H1 (cell line): ENCODE results near the gene QPCT. TPM values are rescaled to one million over a fixed set of nuclear protein-coding genes. Genes with fewer than 3 reads are reported as not detected.

ENCODE experiments used
- CTCF ChIA-PET: fragments of 300-600 bp; sonication (Branson Sonifier 250); formaldehyde crosslinking; loops from one replicate; lab custom pipeline; 2021; ENCODE audit not compliant: partially characterized antibody; lab: Charles Lee
- POLR2A ChIA-PET: fragments of 300-600 bp; sonication (Branson Sonifier 250); formaldehyde crosslinking; loops from one replicate; lab custom pipeline; 2021; ENCODE audit warnings: inconsistent platforms; ENCODE audit not compliant: partially characterized antibody; lab: Charles Lee
- DNase-seq, 2 experiments: peaks; one replicate each; pipeline versions ENCODE4 v3.0.0 to v3.0.0-alpha.2; 2010 to 2022; ENCODE audit warnings: low spot score in 2 of 2, low read depth in 1 of 2, mixed read lengths in 1 of 2
- FAIRE-seq: peaks from 2 replicates; lab custom pipeline; 2011; peaks lifted over from hg19 to GRCh38; lab: Jason Lieb, UNC
- H2AFZ ChIP-seq: 2 replicates; pipeline ENCODE4 v1.8.1; 2012; ENCODE audit warnings: low read length, inconsistent platforms
- H2AK5ac ChIP-seq: 2 replicates; pipeline ENCODE4 v1.6.1; 2013; ENCODE audit warnings: low read depth, low read length
- H2BK120ac ChIP-seq: replicated peaks from 2 replicates; pipeline ENCODE3; 2013; ENCODE audit warnings: low read depth, low read length, inconsistent platforms
- H2BK12ac ChIP-seq: 2 replicates; pipeline ENCODE4 v1.6.1; 2013; ENCODE audit warnings: low read depth, low read length
- H2BK15ac ChIP-seq: 2 replicates; pipeline ENCODE4 v1.6.1; 2013; ENCODE audit warnings: low read length
- H2BK20ac ChIP-seq: 2 replicates; pipeline ENCODE4 v1.6.1; 2013; ENCODE audit warnings: low read length
- H2BK5ac ChIP-seq: 2 replicates; pipeline ENCODE4 v1.6.1; 2013; ENCODE audit warnings: low read depth, low read length
- H3K14ac ChIP-seq: 2 replicates; pipeline ENCODE4 v1.6.1; 2013; ENCODE audit warnings: inconsistent platforms; ENCODE audit not compliant: insufficient read length
- H3K18ac ChIP-seq: 2 replicates; pipeline ENCODE4 v1.6.1; 2013; ENCODE audit warnings: low read length; ENCODE audit errors: extremely low read depth
- H3K23ac ChIP-seq: 2 replicates; pipeline ENCODE4 v1.6.1; 2013; ENCODE audit warnings: inconsistent platforms; ENCODE audit not compliant: insufficient read length
- H3K23me2 ChIP-seq: 2 replicates; pipeline ENCODE4 v1.6.1; 2013; ENCODE audit warnings: low read depth, low read length
- H3K27ac ChIP-seq: 2 replicates; pipeline ENCODE4 v1.6.1; 2011; ENCODE audit warnings: low read depth, low read length, inconsistent platforms
- H3K27me3 ChIP-seq, 4 experiments: replicated peaks in 1 of 4; 1 replicate in 1 of 4; 2 replicates in 3 of 4; pipeline versions ENCODE4 v1.6.1 to v1.8.1; 2011 to 2013; ENCODE audit warnings: low read length in 3 of 4, mild to moderate bottlenecking in 3 of 4, inconsistent platforms in 2 of 4, mixed read lengths in 2 of 4, moderate library complexity in 1 of 4; ENCODE audit not compliant: control insufficient read depth in 3 of 4, insufficient read depth in 3 of 4; ENCODE audit errors: extremely low read depth in 1 of 4
- H3K36me3 ChIP-seq, 4 experiments: 2 replicates each; pipeline versions ENCODE4 v1.6.1 to v1.8.1; 2011 to 2013; ENCODE audit warnings: mild to moderate bottlenecking in 4 of 4, low read length in 3 of 4, moderate library complexity in 2 of 4, control low read depth in 1 of 4, inconsistent platforms in 1 of 4; ENCODE audit not compliant: insufficient read depth in 4 of 4, control insufficient read depth in 2 of 4
- H3K4ac ChIP-seq: replicated peaks from 2 replicates; pipeline ENCODE3; 2013; ENCODE audit warnings: low read length, low read depth, mixed read lengths, inconsistent platforms; ENCODE audit not compliant: insufficient read length
- H3K4me1 ChIP-seq, 4 experiments: replicated peaks in 1 of 4; 1 replicate in 1 of 4; 2 replicates in 3 of 4; pipeline versions ENCODE4 v1.6.1 to v1.8.1; 2011 to 2013; ENCODE audit warnings: low read length in 3 of 4, inconsistent platforms in 2 of 4, mixed read lengths in 1 of 4; ENCODE audit not compliant: insufficient read depth in 4 of 4, control insufficient read depth in 3 of 4
- H3K4me2 ChIP-seq, 2 experiments: 2 replicates each; pipeline versions ENCODE4 v1.6.1 to v1.8.1; 2011 to 2013; ENCODE audit warnings: low read depth in 2 of 2, low read length in 2 of 2, control low read depth in 1 of 2, inconsistent platforms in 1 of 2, mild to moderate bottlenecking in 1 of 2; ENCODE audit not compliant: insufficient read depth in 1 of 2
- H3K4me3 ChIP-seq, 4 experiments: fragments of 200-600, 300-600 bp in 1 of 4; sonication (generic), shearing (Covaris generic), sonication (Bioruptor Twin) in 1 of 4; 2 replicates each; pipeline versions ENCODE4 v1.5.1 to v1.8.1; 2011 to 2016; ENCODE audit warnings: low read length in 4 of 4, low read depth in 3 of 4, control low read depth in 2 of 4, inconsistent platforms in 2 of 4, mild to moderate bottlenecking in 2 of 4, mixed read lengths in 1 of 4, moderate library complexity in 1 of 4; ENCODE audit not compliant: insufficient read depth in 2 of 4; ENCODE audit errors: extremely low read depth in 1 of 4
- H3K56ac ChIP-seq: replicated peaks from 2 replicates; pipeline ENCODE3; 2013; ENCODE audit warnings: low read depth, mild to moderate bottlenecking, mixed read lengths, low read length, inconsistent platforms; ENCODE audit not compliant: insufficient read length
- H3K79me1 ChIP-seq: 2 replicates; pipeline ENCODE4 v1.6.1; 2013; ENCODE audit warnings: low read depth, low read length, control low read depth
- H3K79me2 ChIP-seq, 2 experiments: 2 replicates each; pipeline versions ENCODE4 v1.6.1 to v1.8.1; 2012 to 2013; ENCODE audit warnings: low read length in 2 of 2, mild to moderate bottlenecking in 2 of 2, inconsistent platforms in 1 of 2; ENCODE audit not compliant: insufficient read depth in 2 of 2, control insufficient read depth in 1 of 2
- H3K9ac ChIP-seq, 4 experiments: replicated peaks in 1 of 4; 1 replicate in 1 of 4; 2 replicates in 3 of 4; pipeline versions ENCODE4 v1.6.1 to v1.8.1; 2011 to 2013; ENCODE audit warnings: low read depth in 3 of 4, low read length in 3 of 4, control low read depth in 2 of 4, mild to moderate bottlenecking in 2 of 4, moderate library complexity in 2 of 4, inconsistent platforms in 1 of 4; ENCODE audit errors: extremely low read depth in 1 of 4
- H3K9me3 ChIP-seq, 2 experiments: 2 replicates each; pipeline versions ENCODE4 v1.6.1 to v1.8.1; 2012 to 2013; ENCODE audit warnings: mild to moderate bottlenecking in 2 of 2, moderate library complexity in 2 of 2, control low read depth in 1 of 2, inconsistent platforms in 1 of 2, low read depth in 1 of 2, low read length in 1 of 2, mixed read lengths in 1 of 2; ENCODE audit not compliant: insufficient read depth in 2 of 2
- H4K20me1 ChIP-seq, 2 experiments: replicated peaks in 1 of 2; 2 replicates each; pipeline versions ENCODE3 to v1.8.1; 2011 to 2013; ENCODE audit warnings: inconsistent platforms in 2 of 2, low read length in 2 of 2, mild to moderate bottlenecking in 1 of 2; ENCODE audit not compliant: insufficient read depth in 2 of 2, control insufficient read depth in 1 of 2
- H4K5ac ChIP-seq: 2 replicates; pipeline ENCODE4 v1.6.1; 2013; ENCODE audit warnings: low read length, low read depth, mixed read lengths, inconsistent platforms; ENCODE audit not compliant: insufficient read length
- H4K8ac ChIP-seq: 2 replicates; pipeline ENCODE4 v1.8.0; 2013; ENCODE audit warnings: mild to moderate bottlenecking, moderate library complexity, low read length, inconsistent platforms; ENCODE audit not compliant: insufficient read depth; ENCODE audit errors: extremely low read depth
- H4K91ac ChIP-seq: replicated peaks from 2 replicates; pipeline ENCODE3; 2013; ENCODE audit warnings: low read length, mixed read lengths, inconsistent platforms; ENCODE audit not compliant: insufficient read length
- ATF2 ChIP-seq: IDR thresholded peaks from 2 replicates; pipeline ENCODE4 v1.6.1; 2012; ENCODE audit warnings: low read length, inconsistent platforms
- BCL11A ChIP-seq, 2 experiments: IDR thresholded peaks; one replicate each; pipeline ENCODE4 v1.6.1; 2011; ENCODE audit warnings: low read depth in 2 of 2, low read length in 2 of 2, mild to moderate bottlenecking in 2 of 2
- CBX5 ChIP-seq: fragments of 300-800, 300-1000 bp; sonication (generic); IDR thresholded peaks from 2 replicates; pipeline ENCODE4 v1.7.1; 2016; ENCODE audit warnings: antibody characterized with exemption, low read length, low read depth
- CHD1 ChIP-seq: IDR thresholded peaks from 2 replicates; pipeline ENCODE4 v1.6.1; 2012; ENCODE audit warnings: low read depth, low read length, improper control_type of control experiment
- EP300 ChIP-seq, 2 experiments: IDR thresholded peaks; 1 replicate in 1 of 2; 2 replicates in 1 of 2; pipeline ENCODE4 v1.6.1; 2011 to 2012; ENCODE audit warnings: low read depth in 2 of 2, low read length in 2 of 2, mild to moderate bottlenecking in 2 of 2, borderline replicate concordance in 1 of 2, inconsistent platforms in 1 of 2, moderate library complexity in 1 of 2
- RXRA ChIP-seq: IDR thresholded peaks from 2 replicates; pipeline ENCODE4 v1.6.1; 2011; ENCODE audit warnings: low read depth, mild to moderate bottlenecking, low read length, moderate library complexity; ENCODE audit not compliant: insufficient read depth
- SUZ12 ChIP-seq: fragments of 200-600 bp; sonication (generic); IDR thresholded peaks from 2 replicates; pipeline ENCODE4 v1.6.1; 2012; ENCODE audit warnings: mild to moderate bottlenecking, inconsistent platforms, low read length, moderate library complexity, mixed read lengths
- TEAD4 ChIP-seq: IDR thresholded peaks from 2 replicates; pipeline ENCODE4 v1.6.1; 2012; ENCODE audit warnings: low read depth, low read length, inconsistent platforms, mixed read lengths
- USF2 ChIP-seq: IDR thresholded peaks from 2 replicates; pipeline ENCODE4 v1.6.1; 2011; ENCODE audit warnings: low read length, improper control_type of control experiment
- YY1 ChIP-seq: IDR thresholded peaks from 2 replicates; pipeline ENCODE4 v1.6.1; 2011; ENCODE audit warnings: low read depth, mild to moderate bottlenecking, low read length
- WGBS, 2 experiments: shearing (Covaris generic) in 1 of 2; methylation state at CpG; one replicate each; pipeline versions ENCODE4 v1.1.6 to v1.1.7; 2013 to 2015; ENCODE audit warnings: low lambda C conversion rate in 2 of 2, mixed read lengths in 2 of 2, inconsistent platforms in 1 of 2, low coverage in 1 of 2, missing lambda C conversion rate in 1 of 2; ENCODE audit not compliant: insufficient replicate concordance in 2 of 2, insufficient coverage in 1 of 2, insufficient read length in 1 of 2; ENCODE audit errors: extremely low coverage in 1 of 2, missing lambda C conversion rate in 1 of 2; 5-methylcytosine and 5-hydroxymethylcytosine counted together
- polyA plus RNA-seq, 7 experiments: library from polyadenylated mRNA; depleted of rRNA in 3 of 7; stranded (reverse) in 5 of 7; unstranded in 2 of 7; fragments of >200 nt in 5 of 7; fragments of 200-250 nt in 2 of 7; gene quantifications; 1 replicate in 5 of 7; 2 replicates in 1 of 7; 4 replicates in 1 of 7; pipeline versions ENCODE4 v1.2.1 to v1.2.3, GENCODE V29; 2011 to 2013; ENCODE audit warnings: missing spikeins in 2 of 7, mixed read lengths in 2 of 7
- total RNA-seq: library from RNA; stranded (reverse); fragmentation: NEBNext Ultra II Directional; extraction: Animal tissue kit (Norgen Biotek cat#: 25700); gene quantifications from 2 replicates; pipeline ENCODE4 v1.2.1, GENCODE V29; 2021

QPCT gene
- total and polyA plus RNA-seq, 2 of the 8 experiments (the other 6 are each of a cell fraction or from before 2014, with no cell fraction given): 4.0 to 4.3 TPM

GRCh38 chr2:37302701-37303252 is 41.7 kb upstream of the QPCT start:
- no peak overlapping the region for H4K91ac ChIP-seq
- no peak overlapping the region for H2BK120ac ChIP-seq
- peaks cover 0 to 95% of the 10 kb centered on the region in 2 experiments; a peak in 2 of 4 replicates for H3K79me2 ChIP-seq
- H2AK5ac ChIP-seq: no peak overlapping the region
- no peak overlapping the region for H3K27ac ChIP-seq
- no peak overlapping the region for H3K4ac ChIP-seq
- FAIRE-seq: no peak
- no peak overlapping the region for H2BK12ac ChIP-seq
- H3K14ac ChIP-seq: no peak overlapping the region
- H2BK5ac ChIP-seq: no peak overlapping the region
- no peak overlapping the region for H2BK15ac ChIP-seq
- H4K8ac ChIP-seq: no peak overlapping the region
- H3K4me3 ChIP-seq: no peak overlapping the region
- POLR2A ChIA-PET: interaction anchor here (0.6 kb wide), 1 partner anchor 462 kb away, joined by 4 read pairs; no protein-coding TSS in a partner anchor
- H3K79me1 ChIP-seq: peaks cover 12% of the 10 kb centered on the region
- no peak overlapping the region for H3K23ac ChIP-seq
- H3K56ac ChIP-seq: no peak overlapping the region
- CTCF ChIA-PET: interaction anchor here (0.6 to 1.3 kb wide), 3 partner anchors 9 to 335 kb away, joined by 3 to 4 read pairs (median 3); no protein-coding TSS in a partner anchor
- H3K36me3 ChIP-seq: no peaks in the 10 kb centered on the region; a peak in 1 of 8 replicates
- H3K18ac ChIP-seq: no peak overlapping the region
- H3K9me3 ChIP-seq: no peaks in the 10 kb centered on the region
- H2AFZ ChIP-seq: no peak overlapping the region
- no peak overlapping the region for H4K5ac ChIP-seq
- H3K4me2 ChIP-seq: no peak overlapping the region
- no peaks in the 10 kb centered on the region for H3K27me3 ChIP-seq
- H2BK20ac ChIP-seq: no peak overlapping the region
- H3K4me1 ChIP-seq: no peaks in the 10 kb centered on the region
- H3K23me2 ChIP-seq: no peaks in the 10 kb centered on the region
- no peak overlapping the region for H3K9ac ChIP-seq
- DNase-seq: no peak
- peaks cover 6 to 8% of the 10 kb centered on the region in 2 experiments for H4K20me1 ChIP-seq
- 94% methylated on average over 9 of the region's 9 CpGs; no CpG with 5 or more reads in 1 of the 2 experiments for WGBS, 2 experiments
- TF ChIP-seq TEAD4 (no peak), CBX5 (no peak), RXRA (no peak), SUZ12 (no peak), ATF2 (no peak), BCL11A (IDR thresholded peaks at IDR 0.05; ENCODE audit: low read depth in 2 of 2, low read length in 2 of 2) (no peak), EP300 (IDR thresholded peaks at IDR 0.05; ENCODE audit: borderline replicate concordance in 1 of 2, low read depth in 2 of 2, low read length in 2 of 2) (no peak), USF2 (no peak), YY1 (no peak), CHD1 (no peak)
